GM11168 (cell line): ENCODE data around the gene SLC7A1.
"Not testable (repeated sequence)": the region's sequence is repeated elsewhere in the genome, so short reads cannot be mapped to it uniquely, and the experiment has no call there.

ENCODE experiments used
- in situ Hi-C: fragments of 300-500 bp; cut with MboI; formaldehyde crosslinking; loops from one replicate; pipeline ENCODE4 v1.12.0; 2022; ENCODE audit warnings: low sequenced_read_pairs; ENCODE audit not compliant: unreplicated experiment

Gene SLC7A1

DNA sequence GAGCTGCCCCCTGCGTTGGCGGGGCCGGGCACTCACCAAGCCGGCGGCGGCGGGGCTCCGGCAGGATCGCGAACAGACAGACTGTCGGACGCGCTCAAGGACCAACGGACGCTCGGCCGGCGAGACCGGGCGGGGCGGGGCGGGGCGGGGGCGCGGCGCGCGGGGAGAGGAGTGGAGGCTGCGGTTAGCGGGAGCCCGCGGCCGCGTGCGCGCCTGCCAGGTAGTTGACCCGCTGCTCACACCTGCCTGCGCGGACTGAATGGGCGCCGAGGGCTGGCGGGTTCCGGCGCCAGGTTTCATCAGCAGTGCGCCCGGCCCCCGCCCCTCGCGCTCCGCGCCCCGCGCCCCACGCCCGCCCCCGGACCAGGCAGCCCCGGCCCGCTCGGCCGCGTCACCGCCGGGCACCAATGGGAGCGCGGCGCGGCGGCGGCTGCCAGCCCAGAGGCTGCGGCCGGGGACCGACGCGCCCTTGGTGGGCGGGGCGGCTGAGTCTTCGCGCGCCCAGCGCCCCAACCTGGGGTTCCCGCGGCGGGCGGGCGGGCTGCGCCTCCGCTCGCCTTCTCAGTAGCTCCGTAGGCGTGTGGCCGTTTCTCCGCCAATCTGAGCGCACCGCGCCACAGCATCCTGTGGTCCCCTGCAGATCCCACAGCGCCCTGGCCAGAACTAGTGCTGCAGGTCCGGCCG is at the start of gene SLC7A1:
Gene SLC7A1, minus strand, starts transcription at position 309 of the 684 bp plus-strand sequence. CDS start 59,500 bp downstream, outside the sequence.
- in situ Hi-C loops: no loop called here

DNA sequence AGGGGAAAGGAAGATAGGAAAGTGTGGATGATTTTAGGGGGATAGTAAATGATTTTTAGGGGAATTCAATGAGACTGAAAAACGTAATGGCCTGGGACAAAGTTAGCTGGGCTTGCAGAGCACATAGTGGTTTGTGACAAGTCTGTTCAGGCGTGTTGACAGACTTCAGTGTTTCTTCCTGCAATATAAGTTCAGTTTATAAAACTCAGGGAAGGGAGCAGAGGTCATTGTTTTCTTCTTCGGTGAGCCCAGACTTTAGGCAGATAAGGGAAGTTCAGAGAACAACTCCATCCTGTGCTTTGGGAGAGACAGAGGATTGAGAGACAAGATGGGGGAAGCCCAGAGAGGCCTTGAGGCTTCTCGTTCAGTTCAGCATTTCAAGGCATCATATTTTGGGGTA is 45.2 kb upstream of the SLC7A1 start:
- in situ Hi-C loops: no loop called here

DNA sequence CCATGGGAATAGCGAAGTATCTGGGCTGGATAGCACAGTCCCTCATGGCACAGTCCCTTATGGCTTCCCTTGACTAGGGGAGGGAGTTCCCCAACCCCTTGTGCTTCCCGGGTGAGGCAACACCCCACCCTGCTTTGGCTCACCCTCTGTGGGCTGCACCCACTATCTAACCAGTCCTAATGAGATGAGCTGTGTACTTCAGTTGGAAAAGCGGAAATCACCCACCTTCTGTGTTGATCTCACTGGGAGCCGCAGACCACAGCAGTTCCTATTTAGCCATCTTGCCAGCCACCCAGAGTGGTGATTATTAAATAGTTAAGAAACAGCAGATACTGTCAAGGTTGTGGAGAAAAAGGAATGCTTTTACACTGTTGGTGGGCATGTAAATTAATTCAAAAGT is 41.3 kb upstream of the SLC7A1 start:
- in situ Hi-C loops: not testable (repeated sequence)

DNA sequence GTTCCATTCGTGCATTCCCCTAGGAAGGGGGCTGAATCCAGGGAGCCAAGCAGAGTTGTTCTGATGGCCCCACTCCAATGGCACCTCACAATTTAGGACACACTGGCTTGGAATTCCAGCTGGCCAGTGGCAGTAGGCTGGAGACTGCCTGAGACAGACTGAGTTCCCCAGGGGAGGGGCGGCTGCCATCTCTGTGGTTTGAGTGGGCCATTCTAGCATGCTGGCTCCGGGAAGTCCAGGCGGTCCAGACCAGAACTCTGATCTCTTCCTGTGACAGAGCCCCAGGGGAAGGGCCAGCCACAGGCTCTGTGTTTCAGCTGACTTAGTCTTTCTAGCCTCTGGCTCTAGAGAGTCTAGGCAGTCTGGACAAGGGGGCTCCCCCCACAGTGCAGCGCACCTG is 29.5 kb upstream of the SLC7A1 start:
- in situ Hi-C loops: no loop called here

DNA sequence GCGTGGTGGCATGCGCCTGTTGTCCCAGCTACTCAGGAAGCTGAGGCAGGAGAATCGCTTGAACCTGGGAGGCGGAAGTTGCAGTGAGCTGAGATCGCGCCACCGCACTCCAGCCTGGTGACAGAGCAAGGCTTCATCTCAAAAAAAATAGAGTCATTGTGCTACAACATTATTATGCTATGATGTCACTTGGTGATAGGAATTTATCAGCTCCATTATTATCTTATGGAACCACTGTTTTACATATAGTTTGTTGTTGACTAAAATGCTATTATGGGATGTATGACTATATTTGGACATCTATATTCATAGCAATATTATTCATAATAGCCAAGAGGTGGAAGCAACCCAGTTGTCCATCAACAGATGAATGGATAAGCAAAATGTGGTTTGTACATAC is 26.4 kb upstream of the SLC7A1 start:
- in situ Hi-C loops: no loop called here

DNA sequence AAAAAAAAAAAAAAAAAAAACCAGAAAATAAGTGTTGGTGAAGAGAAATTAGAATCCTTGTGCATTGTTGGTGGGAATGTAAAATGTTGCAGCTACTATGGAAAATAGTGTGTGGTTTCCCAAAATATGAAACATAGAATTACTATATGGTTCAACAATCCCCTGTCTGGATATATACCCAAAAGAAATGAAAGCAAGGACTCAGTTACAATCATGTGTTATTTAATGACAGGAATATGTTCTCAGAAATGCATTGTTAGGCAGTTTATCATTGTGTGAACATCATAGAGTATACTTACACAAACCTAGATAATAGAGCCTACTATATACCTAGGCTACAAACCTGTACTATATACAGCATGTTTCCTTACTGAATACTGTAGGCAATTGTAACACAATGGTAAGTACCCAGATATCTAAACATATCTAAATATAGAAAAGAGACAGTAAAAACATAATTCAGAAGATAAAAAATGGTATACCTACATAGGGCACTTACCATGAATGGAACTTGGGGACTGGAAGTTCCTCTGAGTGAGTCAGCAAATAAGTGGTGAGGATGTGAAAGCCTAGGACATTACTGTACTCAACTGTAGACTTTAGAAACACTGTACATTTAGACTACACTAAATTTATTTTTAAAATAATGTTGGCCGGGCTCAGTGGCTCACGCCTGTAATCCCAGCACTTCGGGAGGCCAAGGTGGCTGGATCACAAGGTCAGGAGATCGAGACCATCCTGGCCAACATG is 25.7 kb upstream of the SLC7A1 start:
- in situ Hi-C loops: no loop called here

DNA sequence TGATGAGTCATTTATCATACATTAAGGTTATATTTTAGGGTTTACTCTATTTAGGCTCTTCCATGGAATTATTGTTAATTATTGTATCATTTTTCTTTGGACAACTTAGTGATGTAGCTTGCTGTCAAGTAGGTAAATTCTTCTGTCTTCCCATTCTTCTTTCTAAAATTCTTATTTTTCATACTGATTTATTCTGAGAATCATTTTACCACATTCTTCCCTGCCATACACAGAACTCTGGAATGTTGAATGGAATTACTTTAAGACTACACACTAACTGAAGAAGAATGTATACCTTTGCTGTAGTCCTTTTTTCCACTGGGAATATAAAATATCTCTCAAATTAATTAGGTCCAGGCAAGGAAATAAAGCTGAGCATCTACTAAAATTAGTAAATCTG is 24.5 kb upstream of the SLC7A1 start:
- in situ Hi-C loops: no loop called here

DNA sequence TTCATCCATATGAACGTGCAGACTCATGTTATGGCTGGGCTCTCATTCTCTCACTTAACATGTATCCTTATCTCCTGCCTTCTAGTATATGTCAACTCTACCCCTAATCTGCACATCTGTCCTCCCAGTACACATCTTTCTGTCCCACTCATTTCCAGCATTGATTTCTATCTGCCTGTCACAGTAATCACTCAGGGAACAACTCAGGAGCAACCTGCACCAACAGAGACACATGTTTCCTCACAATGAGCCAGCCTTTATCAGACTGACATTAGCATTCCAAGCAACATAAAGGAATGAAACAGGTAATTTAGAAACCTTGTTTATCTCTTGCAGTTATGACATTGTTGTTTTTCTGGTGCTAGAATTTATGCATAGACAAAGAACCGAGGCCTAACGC is 17.6 kb upstream of the SLC7A1 start:
- in situ Hi-C loops: no loop called here

DNA sequence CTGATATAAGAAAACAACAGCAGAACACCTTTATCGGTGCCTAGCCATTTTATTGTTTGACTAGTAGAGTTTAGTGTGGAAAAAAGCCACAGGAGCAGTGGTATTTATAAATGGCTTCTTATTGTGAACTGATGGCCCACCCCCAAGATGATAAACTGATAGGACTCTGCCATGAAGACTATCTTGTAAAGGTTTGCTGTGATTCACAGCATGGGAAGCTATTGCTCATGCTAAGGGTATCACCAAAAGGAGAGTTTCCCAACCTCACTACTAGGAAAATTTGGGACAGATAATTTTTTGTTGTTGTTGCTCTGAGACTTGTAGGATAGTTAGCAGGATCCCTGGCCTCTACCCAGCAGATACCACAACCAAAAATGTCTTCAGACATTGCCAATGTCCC is 12.0 kb upstream of the SLC7A1 start:
- in situ Hi-C loops: no loop called here

DNA sequence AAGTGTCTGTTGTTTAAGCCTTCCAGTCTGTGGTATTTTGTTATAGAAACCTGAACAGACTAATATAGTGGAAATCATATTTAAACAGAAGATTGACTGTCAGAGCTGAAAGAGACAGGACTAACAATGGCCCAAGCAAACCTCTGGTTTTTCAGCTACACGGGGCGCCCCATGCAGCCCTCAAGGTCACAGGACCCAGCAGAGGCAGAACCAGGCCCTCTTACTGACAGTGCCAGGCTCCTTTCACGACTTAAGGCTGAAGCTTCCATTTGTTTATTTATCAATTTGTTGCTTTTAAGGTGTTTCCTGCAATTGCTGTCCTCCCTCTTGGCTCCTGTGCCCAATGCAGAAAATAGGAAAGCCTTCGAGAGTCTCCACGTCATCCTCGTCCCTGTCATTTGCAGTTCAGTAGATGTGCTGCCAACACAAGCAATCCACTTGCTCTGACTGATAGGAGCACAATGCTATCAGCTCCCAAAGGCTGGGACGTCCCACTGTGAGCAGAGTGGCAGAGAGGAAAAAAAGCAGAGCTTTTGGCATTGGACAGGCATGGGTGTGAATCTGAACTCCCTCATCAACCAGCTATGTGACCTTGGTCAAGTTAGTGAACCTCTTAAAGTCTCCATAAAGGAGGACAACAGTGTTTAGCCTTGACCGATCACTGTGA is 10.5 kb upstream of the SLC7A1 start:
- in situ Hi-C loops: no loop called here

DNA sequence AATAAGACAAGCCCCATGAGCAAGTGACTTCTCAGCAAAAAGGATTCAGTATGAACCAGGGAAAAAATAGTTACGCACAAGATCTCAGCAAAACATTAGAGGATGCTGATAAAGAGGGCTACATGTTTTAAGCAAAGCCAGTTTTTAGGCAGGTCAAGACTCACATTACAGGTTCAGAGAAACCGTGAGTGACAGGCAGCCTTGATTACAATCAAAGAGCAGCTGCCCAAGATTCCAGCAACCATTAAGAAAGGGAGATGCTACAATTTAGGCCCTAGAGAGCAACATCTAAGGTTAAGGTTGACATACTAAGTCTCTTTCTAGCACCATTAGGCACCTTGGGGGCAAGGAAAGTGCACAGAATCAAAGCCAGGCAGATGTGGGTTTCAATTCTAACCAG is 2.8 kb upstream of the SLC7A1 start:
- in situ Hi-C loops: no loop called here

DNA sequence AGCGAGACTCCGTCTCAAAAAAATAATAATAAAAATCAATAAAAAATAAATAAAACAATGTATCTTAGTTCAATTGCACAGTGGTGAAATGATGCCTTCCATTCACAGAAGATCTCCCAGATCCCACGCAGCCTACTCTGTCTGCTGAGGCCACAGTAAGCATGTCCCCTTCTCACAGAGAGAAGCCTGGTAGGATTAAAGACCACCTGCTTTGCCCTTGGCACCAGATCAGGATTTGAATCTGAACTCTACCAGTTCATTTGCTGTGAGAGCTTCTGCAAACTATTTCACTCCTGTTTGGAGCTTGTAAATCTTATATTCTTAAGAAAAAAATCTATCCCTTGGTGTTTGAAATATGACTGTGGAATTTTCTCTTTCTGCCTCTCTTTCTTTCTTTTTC is 2.2 kb upstream of the SLC7A1 start:
- in situ Hi-C loops: no loop called here

DNA sequence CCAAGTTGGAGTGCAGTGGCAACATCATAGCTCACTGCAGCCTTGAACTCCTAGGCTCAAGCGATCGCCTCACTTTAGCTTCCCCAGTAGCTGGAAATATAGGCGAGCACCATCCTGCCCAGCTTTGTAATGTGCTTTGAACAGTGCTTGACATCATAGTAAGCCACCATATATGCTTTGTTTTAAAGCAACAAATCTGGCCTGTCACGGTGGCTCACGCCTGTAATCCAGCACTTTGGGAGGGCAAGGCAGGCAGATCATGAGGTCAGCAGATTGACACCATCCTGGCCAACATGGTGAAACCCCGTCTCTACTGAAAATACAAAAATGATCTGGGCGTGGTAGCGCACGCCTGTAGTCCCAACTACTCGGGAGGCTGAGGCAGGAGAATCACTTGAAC is 1.8 kb upstream of the SLC7A1 start:
- in situ Hi-C loops: no loop called here

DNA sequence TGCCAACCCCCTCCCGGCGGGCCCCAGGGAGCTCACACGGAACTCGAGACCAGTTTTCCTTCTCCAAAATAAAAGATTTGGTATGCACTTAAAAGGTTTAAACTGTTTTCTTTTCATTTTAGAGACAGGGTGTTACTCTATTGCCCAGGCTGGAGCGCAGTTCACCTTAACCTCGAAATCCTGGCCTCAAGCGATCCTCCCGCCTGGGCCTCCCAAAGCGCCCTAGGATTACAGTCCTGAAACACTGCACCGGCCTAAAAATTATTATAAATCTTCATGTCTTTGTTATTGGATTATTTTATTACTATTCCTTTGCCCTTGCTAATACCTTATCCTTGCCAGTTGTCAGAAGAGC is 553 bp upstream of the SLC7A1 start:
- in situ Hi-C loops: no loop called here

DNA sequence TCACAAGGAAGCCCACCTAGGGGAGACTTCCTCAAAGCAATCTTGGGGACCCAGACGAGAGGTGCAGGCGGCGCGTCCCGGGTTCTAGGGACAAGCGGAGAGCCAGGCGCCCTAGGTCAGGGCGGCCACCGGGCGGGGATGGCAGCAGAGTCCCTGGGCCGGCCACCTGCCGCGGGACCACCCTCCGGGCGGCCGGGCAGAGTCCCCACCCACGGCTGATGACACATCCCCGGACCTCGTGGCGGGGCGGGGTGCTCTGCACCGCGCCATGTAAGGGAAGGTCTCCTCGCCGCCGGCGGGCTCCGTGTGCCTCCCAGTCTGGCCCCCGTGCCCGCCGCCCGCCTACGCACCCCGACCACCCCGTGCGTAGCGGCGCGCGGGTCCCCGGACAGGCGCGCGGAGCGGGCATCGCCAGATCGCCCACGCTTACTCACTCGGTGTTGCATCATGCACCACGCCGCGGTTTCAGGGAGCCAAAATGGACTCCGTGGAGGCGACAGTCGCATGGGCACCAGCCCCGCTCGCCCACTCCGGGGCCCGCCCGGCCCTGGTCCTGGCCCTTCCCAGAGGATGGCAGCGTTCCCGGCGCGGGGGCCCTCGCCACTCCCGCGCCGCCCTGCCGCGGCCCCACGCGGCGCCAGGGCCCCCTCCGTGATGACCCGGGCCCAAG is 643 bp downstream of the SLC7A1 start:
- in situ Hi-C loops: no loop called here

DNA sequence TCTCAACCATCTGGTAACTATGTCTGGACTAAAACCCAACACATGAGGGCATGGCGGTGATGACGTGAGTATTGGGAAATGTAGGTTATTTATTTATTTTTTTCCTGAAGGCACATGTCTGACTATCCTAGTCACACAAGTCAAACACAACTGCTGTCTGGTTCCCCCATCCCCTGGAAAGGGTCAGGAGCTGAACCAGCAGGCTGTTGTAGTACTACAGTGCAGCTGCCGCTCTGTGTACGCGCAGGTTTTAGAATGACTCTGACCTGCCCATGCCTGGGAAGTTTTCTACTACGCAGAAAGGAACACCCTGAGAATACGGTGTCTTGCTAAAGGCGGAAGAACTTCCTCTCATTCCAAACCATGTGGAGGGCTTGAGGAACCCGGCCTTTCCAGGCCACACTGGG is 1.2 kb downstream of the SLC7A1 start:
- in situ Hi-C loops: no loop called here

DNA sequence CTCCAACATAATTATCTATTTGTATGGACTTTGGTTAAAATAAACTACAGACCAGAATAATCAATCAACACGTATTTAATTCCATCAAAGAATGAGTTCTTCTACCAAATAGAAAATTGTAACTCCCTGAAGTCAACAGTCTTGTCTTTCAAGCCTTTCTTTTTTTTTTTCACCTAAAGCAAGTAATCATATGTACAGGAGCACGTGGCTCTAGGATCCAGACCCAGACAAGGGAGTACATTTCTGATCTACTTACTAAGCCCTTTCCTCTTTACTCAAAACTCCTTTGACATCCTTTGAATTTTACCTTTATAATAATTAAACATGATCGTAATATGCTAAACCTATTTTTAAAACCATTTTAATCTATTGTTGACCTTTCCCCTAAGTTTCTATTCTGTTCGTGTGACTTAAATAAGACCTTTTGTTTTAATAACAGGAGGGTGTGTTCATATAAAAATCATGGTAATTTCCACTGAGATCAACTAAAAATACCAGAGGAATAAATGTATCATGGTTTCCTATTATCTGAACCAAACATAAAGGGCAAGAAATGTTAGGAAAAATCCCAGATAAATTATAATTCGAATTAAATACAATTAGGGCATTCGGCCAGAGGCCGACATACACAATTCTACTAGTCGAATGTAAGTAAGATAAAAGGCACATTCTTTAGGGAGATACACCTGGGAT is 1.7 kb downstream of the SLC7A1 start:
- in situ Hi-C loops: no loop called here

DNA sequence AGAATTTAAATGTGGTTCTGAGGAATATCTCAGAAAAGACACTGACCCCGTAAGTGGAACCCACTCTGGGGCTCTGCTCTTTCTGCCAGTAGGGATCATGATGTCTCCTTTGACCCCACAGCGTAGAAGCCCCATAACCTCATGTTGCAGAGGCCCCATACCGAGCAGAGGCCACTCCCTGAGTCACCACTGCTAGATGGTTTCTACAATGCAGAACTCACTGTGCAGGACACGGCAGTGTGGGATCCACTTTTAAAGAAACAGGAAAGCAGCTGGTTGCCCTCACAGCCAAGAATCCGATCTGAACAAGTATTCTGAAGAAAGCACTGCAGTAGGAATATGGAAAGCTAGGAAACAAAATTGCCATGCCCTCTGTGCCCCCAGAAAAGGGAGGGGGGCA is 4.2 kb downstream of the SLC7A1 start:
- in situ Hi-C loops: no loop called here

DNA sequence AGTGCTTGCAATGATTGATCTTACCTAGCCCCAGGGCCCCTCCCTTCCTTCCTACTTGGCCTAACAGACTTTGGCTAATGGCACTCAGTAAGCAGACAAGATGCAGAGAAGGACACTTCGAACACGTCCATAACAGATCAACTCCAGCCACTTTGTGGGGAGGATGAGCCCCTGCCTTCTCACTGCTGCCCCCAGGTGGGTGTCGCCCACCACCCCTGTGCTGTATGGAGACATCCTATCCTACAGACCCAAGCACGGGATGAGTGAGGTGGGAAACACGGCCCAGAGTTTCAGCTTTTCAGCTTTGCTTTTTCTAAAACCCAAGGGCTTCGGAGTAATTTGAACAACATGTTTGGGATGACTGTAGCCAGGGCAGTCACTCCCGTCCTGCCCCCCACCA is 5.5 kb downstream of the SLC7A1 start:
- in situ Hi-C loops: no loop called here

DNA sequence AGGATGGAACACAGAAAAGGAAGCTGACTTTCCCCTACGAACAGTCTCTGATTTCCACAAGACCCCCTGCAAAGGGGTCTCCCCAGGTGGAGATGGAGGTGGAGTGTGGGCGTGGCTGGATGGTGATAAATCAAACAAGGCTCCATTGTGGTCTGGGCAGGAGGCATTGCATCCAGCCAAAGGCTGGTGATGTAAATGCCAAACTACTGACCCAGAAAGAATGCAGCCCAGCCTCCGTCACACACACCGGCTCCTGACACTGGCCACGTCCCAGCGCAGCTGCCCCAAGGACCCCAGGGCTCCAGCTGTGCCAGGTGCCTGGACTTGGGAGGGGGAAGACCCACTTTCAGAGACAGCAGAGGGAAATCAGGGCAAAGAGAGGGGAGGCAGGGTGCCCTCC is 6.3 kb downstream of the SLC7A1 start:
- in situ Hi-C loops: no loop called here
